Activated CD4-positive, alpha-beta memory T cell treated with anti-CD3 and anti-CD28 coated beads for 36 hours (primary cell): ENCODE measurements around the gene CRYAB. TPM values are rescaled to one million over a fixed set of nuclear protein-coding genes. Genes with fewer than 3 reads are reported as not detected.
"Not testable (repeated sequence)": the region's sequence is repeated elsewhere in the genome, so short reads cannot be mapped to it uniquely, and the experiment has no call there.

Experiments used
- CTCF ChIA-PET: fragments of 350-600 bp; sonication (Branson Sonifier 250); formaldehyde crosslinking; loops from one replicate; lab custom pipeline; 2021; ENCODE audit warnings: antibody characterized with exemption, inconsistent platforms; lab: Charles Lee
- POLR2A ChIA-PET: fragments of 350-600 bp; sonication (Branson Sonifier 250); formaldehyde crosslinking; loops from one replicate; lab custom pipeline; 2021; ENCODE audit warnings: antibody characterized with exemption; lab: Charles Lee
- DNase-seq: peaks from one replicate; pipeline ENCODE4 v3.0.0-alpha.2; 2020
- H3K27ac Mint-ChIP-seq: one replicate; pipeline ENCODE4 v1.8.0; 2021; ENCODE audit warnings: mixed read lengths
- H3K27me3 Mint-ChIP-seq: one replicate; pipeline ENCODE4 v1.8.0; 2021; ENCODE audit warnings: mixed read lengths
- H3K36me3 Mint-ChIP-seq: one replicate; pipeline ENCODE4 v1.8.0; 2021; ENCODE audit warnings: mixed read lengths
- H3K4me1 Mint-ChIP-seq: one replicate; pipeline ENCODE4 v1.8.0; 2021; ENCODE audit warnings: low read depth, mixed read lengths
- H3K4me3 Mint-ChIP-seq: one replicate; pipeline ENCODE4 v1.8.0; 2021; ENCODE audit warnings: mild to moderate bottlenecking, mixed read lengths
- H3K9me3 Mint-ChIP-seq: one replicate; pipeline ENCODE4 v1.8.0; 2021; ENCODE audit warnings: mixed read lengths
- intact Hi-C: fragments of 100-400 bp; cut with micrococcal nuclease; formaldehyde crosslinking; loops from one replicate; pipeline ENCODE4 v1.15.1; 2023
- total RNA-seq, 2 experiments: library from RNA; stranded (reverse); gene quantifications; one replicate each; pipeline ENCODE4 v1.2.3, GENCODE V29; 2021

CRYAB gene
- total RNA-seq, 2 experiments from 2014 or later = not detected

- no peak overlapping the region for H3K27ac Mint-ChIP-seq
- peaks cover 11% of the 10 kb centered on the region for H3K27me3 Mint-ChIP-seq
- H3K36me3 Mint-ChIP-seq = peaks cover 4% of the 10 kb centered on the region
- peaks cover 5% of the 10 kb centered on the region for H3K9me3 Mint-ChIP-seq
- H3K4me3 Mint-ChIP-seq = no peak overlapping the region
- intact Hi-C loops = no loop called here
- ChIA-PET POLR2A (no interaction called here), CTCF (no interaction called here)
- no peaks in the 10 kb centered on the region for H3K4me1 Mint-ChIP-seq
- DNase-seq = no peak
These were observed 6.2 kb downstream of the CRYAB start for GRCh38 chr11:111905411-111905810.

GRCh38 chr11:111886844-111887243 is 24.7 kb downstream of the CRYAB start:
- no peaks in the 10 kb centered on the region for H3K9me3 Mint-ChIP-seq
- no peak overlapping the region for H3K4me3 Mint-ChIP-seq
- DNase-seq = no peak
- intact Hi-C loops = no loop called here
- no peaks in the 10 kb centered on the region for H3K27me3 Mint-ChIP-seq
- peaks cover 11% of the 10 kb centered on the region for H3K36me3 Mint-ChIP-seq
- CTCF ChIA-PET = no interaction called here
- H3K4me1 Mint-ChIP-seq = no peaks in the 10 kb centered on the region
- no peak overlapping the region for H3K27ac Mint-ChIP-seq
- POLR2A ChIA-PET = interaction anchor here (0.9 kb wide), 1 partner anchor 15 kb away, joined by 3 read pairs; the partner anchor contains the start of gene ALG9

GRCh38 chr11:111886032-111886431 is 25.5 kb downstream of the CRYAB start:
- ChIA-PET CTCF (no interaction called here), POLR2A (no interaction called here)
- H3K27me3 Mint-ChIP-seq = no peaks in the 10 kb centered on the region
- H3K4me1 Mint-ChIP-seq = peaks cover 4% of the 10 kb centered on the region
- intact Hi-C loops = no loop called here
- H3K4me3 Mint-ChIP-seq = no peak overlapping the region
- no peak for DNase-seq
- H3K36me3 Mint-ChIP-seq = peaks cover 11% of the 10 kb centered on the region
- no peak overlapping the region for H3K27ac Mint-ChIP-seq
- no peaks in the 10 kb centered on the region for H3K9me3 Mint-ChIP-seq

- DNase-seq, H3K4me1 Mint-ChIP-seq, H3K27ac Mint-ChIP-seq, H3K27me3 Mint-ChIP-seq, POLR2A ChIA-PET, intact Hi-C loops, H3K9me3 Mint-ChIP-seq, H3K4me3 Mint-ChIP-seq: not testable (repeated sequence)
- H3K36me3 Mint-ChIP-seq = peaks cover 11% of the 10 kb centered on the region
- CTCF ChIA-PET = interaction anchor here (0.8 kb wide), 1 partner anchor 97 kb away, joined by 3 read pairs; no protein-coding TSS in a partner anchor
These were observed 26.5 kb downstream of the CRYAB start for GRCh38 chr11:111885053-111885452.

- H3K27me3 Mint-ChIP-seq = no peaks in the 10 kb centered on the region
- ChIA-PET CTCF (interaction anchor here (1.1 kb wide), 1 partner anchor 100 kb away, joined by 5 read pairs; no protein-coding TSS in a partner anchor), POLR2A (interaction anchor here (0.8 kb wide), 1 partner anchor 90 kb away, joined by 3 read pairs; no protein-coding TSS in a partner anchor)
- DNase-seq = no peak
- intact Hi-C loops = no loop called here
- no peak overlapping the region for H3K27ac Mint-ChIP-seq
- H3K4me1 Mint-ChIP-seq = peaks cover 20% of the 10 kb centered on the region
- no peak overlapping the region for H3K4me3 Mint-ChIP-seq
- H3K9me3 Mint-ChIP-seq = no peaks in the 10 kb centered on the region
- H3K36me3 Mint-ChIP-seq = peaks cover 11% of the 10 kb centered on the region
These were observed 29.4 kb downstream of the CRYAB start for GRCh38 chr11:111882202-111882601.

- H3K27ac Mint-ChIP-seq = peak overlapping the region; percentile 95
- H3K27me3 Mint-ChIP-seq = no peaks in the 10 kb centered on the region
- ChIA-PET CTCF (interaction anchor here (0.6 to 2.0 kb wide), 4 partner anchors 8 to 1925 kb away, joined by 3 to 15 read pairs (median 4); partner anchors contain the start of gene ALG9), POLR2A (interaction anchor here (0.7 to 1.2 kb wide), 2 partner anchors 8 to 59 kb away, joined by 3 to 4 read pairs; partner anchors contain the start of gene ALG9)
- H3K9me3 Mint-ChIP-seq = no peaks in the 10 kb centered on the region
- DNase-seq = no peak
- H3K4me3 Mint-ChIP-seq = peak overlapping the region; percentile 82
- intact Hi-C loops = loop anchor here (1.0 to 10.0 kb wide), 10 partner anchors 8 to 1435 kb away; partner anchors contain the start of genes ALG9, BCO2, DLAT and NKAPD1
- peaks cover 17% of the 10 kb centered on the region for H3K36me3 Mint-ChIP-seq
- H3K4me1 Mint-ChIP-seq = peaks cover 21% of the 10 kb centered on the region
These were observed 32.0 kb downstream of the CRYAB start for GRCh38 chr11:111879637-111879960.

GRCh38 chr11:111878849-111879636 is 32.5 kb downstream of the CRYAB start, which contains the start of the genes CFAP68 and FDXACB1:
CFAP68 (plus strand) TSS chr11:111879541; CDS start chr11:111879561, 20 bp downstream.
FDXACB1 (minus strand) TSS chr11:111879165; CDS start chr11:111879132, 33 bp downstream.
- POLR2A ChIA-PET = no interaction called here
- intact Hi-C loops = loop anchor here (1.0 to 10.0 kb wide), 10 partner anchors 8 to 1436 kb away; partner anchors contain the start of genes ALG9, BCO2, DLAT and NKAPD1
- Mint-ChIP-seq H3K9me3 (no peaks in the 10 kb centered on the region), H3K27ac (peak within 1 kb of the TSS; percentile 95), H3K4me1 (peaks cover 21% of the 10 kb centered on the region), H3K4me3 (peak within 1 kb of the TSS; percentile 82), H3K27me3 (no peaks in the 10 kb centered on the region), H3K36me3 (peaks cover 17% of the 10 kb centered on the region)
- CTCF ChIA-PET = interaction anchor here (0.6 to 1.9 kb wide), 6 partner anchors 15 to 204 kb away, joined by 3 to 10 read pairs (median 6); no protein-coding TSS in a partner anchor
- peak; percentile 96 for DNase-seq

- ChIA-PET CTCF (interaction anchor here (0.6 to 1.9 kb wide), 7 partner anchors 14 to 402 kb away, joined by 3 to 10 read pairs (median 4); no protein-coding TSS in a partner anchor), POLR2A (no interaction called here)
- H3K9me3 Mint-ChIP-seq = no peaks in the 10 kb centered on the region
- H3K4me3 Mint-ChIP-seq = peak overlapping the region; percentile 82
- peaks cover 21% of the 10 kb centered on the region for H3K4me1 Mint-ChIP-seq
- intact Hi-C loops = loop anchor here (2.0 to 10.0 kb wide), 2 partner anchors 196 to 1436 kb away; partner anchors contain the start of genes NKAPD1, PIH1D2 and TTC12
- no peaks in the 10 kb centered on the region for H3K27me3 Mint-ChIP-seq
- no peak for DNase-seq
- peak overlapping the region; percentile 95 for H3K27ac Mint-ChIP-seq
- H3K36me3 Mint-ChIP-seq = peaks cover 14% of the 10 kb centered on the region
These were observed 33.2 kb downstream of the CRYAB start for GRCh38 chr11:111878385-111878848.

GRCh38 chr11:111871693-111872161 is 39.8 kb downstream of the CRYAB start:
- Mint-ChIP-seq H3K4me1 (peaks cover 24% of the 10 kb centered on the region), H3K4me3 (peak overlapping the region; percentile 92), H3K9me3 (no peaks in the 10 kb centered on the region), H3K36me3 (peaks cover 26% of the 10 kb centered on the region), H3K27me3 (no peaks in the 10 kb centered on the region), H3K27ac (peak overlapping the region; percentile 82)
- DNase-seq = no peak
- POLR2A ChIA-PET = interaction anchor here (0.6 to 1.9 kb wide), 6 partner anchors 8 to 319 kb away, joined by 3 to 6 read pairs (median 4); no protein-coding TSS in a partner anchor
- CTCF ChIA-PET = interaction anchor here (0.7 to 2.9 kb wide), 15 partner anchors 8 to 409 kb away, joined by 3 to 15 read pairs (median 5); partner anchors contain the start of genes NKAPD1, PIH1D2, PPP2R1B and SDHD
- intact Hi-C loops = loop anchor here (1.0 to 10.0 kb wide), 7 partner anchors 8 to 1443 kb away; partner anchors contain the start of genes CFAP68, DLAT, FDXACB1 and PPP2R1B

GRCh38 chr11:111870886-111871692 is 40.5 kb downstream of the CRYAB start, which contains the start of gene ALG9:
ALG9 (minus strand) TSS chr11:111871581; CDS start chr11:111871482, 99 bp downstream.
- DNase-seq = peak; percentile 92
- ChIA-PET POLR2A (interaction anchor here (0.6 to 1.9 kb wide), 9 partner anchors 9 to 320 kb away, joined by 3 to 6 read pairs (median 3); partner anchors contain the start of genes SDHD and TIMM8B), CTCF (interaction anchor here (0.6 to 2.9 kb wide), 19 partner anchors 9 to 409 kb away, joined by 3 to 15 read pairs (median 4); partner anchors contain the start of genes NKAPD1, PIH1D2, PPP2R1B and SDHD)
- peaks cover 31% of the 10 kb centered on the region for H3K36me3 Mint-ChIP-seq
- peak within 1 kb of the TSS; percentile 92 for H3K4me3 Mint-ChIP-seq
- H3K9me3 Mint-ChIP-seq = no peaks in the 10 kb centered on the region
- no peaks in the 10 kb centered on the region for H3K27me3 Mint-ChIP-seq
- H3K4me1 Mint-ChIP-seq = peaks cover 24% of the 10 kb centered on the region
- intact Hi-C loops = loop anchor here (1.0 to 10.0 kb wide), 7 partner anchors 8 to 1444 kb away; partner anchors contain the start of genes CFAP68, DLAT, FDXACB1 and PPP2R1B
- H3K27ac Mint-ChIP-seq = peak within 1 kb of the TSS; percentile 86
